Ramos (cell line): ENCODE measurements around the gene IPCEF1.
"Not testable (repeated sequence)": the region's sequence is repeated elsewhere in the genome, so short reads cannot be mapped to it uniquely, and the experiment has no call there.

Experiments
- in situ Hi-C: fragments of 300-500 bp; cut with MboI; formaldehyde crosslinking; loops from one replicate; pipeline ENCODE4 v1.14.3; 2022; ENCODE audit warnings: low sequenced_read_pairs; ENCODE audit not compliant: unreplicated experiment

The IPCEF1 gene

GRCh38 chr6:154230910-154231595, 125.5 kb downstream of the IPCEF1 start:
- in situ Hi-C loops: no loop called here

GRCh38 chr6:154230393-154230792, 126.2 kb downstream of the IPCEF1 start:
- in situ Hi-C loops: no loop called here

- in situ Hi-C loops: no loop called here
Measured at GRCh38 chr6:154229786-154230185, 126.8 kb downstream of the IPCEF1 start.

GRCh38 chr6:154228521-154228905, 128.1 kb downstream of the IPCEF1 start:
- in situ Hi-C loops: no loop called here

- in situ Hi-C loops: no loop called here
Measured at GRCh38 chr6:154227862-154228520, 128.6 kb downstream of the IPCEF1 start.

- in situ Hi-C loops: no loop called here
Measured at GRCh38 chr6:154226461-154226860, 130.1 kb downstream of the IPCEF1 start.

GRCh38 chr6:154223296-154223695, 133.3 kb downstream of the IPCEF1 start:
- in situ Hi-C loops: no loop called here

GRCh38 chr6:154222716-154223115, 133.9 kb downstream of the IPCEF1 start:
- in situ Hi-C loops: no loop called here

- in situ Hi-C loops: no loop called here
Measured at GRCh38 chr6:154219250-154219649, 137.4 kb downstream of the IPCEF1 start.

GRCh38 chr6:154218787-154219186, 137.8 kb downstream of the IPCEF1 start:
- in situ Hi-C loops: no loop called here

- in situ Hi-C loops: no loop called here
Measured at GRCh38 chr6:154218301-154218700, 138.3 kb downstream of the IPCEF1 start.

GRCh38 chr6:154213782-154214181, 142.8 kb downstream of the IPCEF1 start:
- in situ Hi-C loops: no loop called here

- in situ Hi-C loops: no loop called here
Measured at GRCh38 chr6:154210678-154211077, 145.9 kb downstream of the IPCEF1 start.

- in situ Hi-C loops: no loop called here
Measured at GRCh38 chr6:154209555-154209954, 147.0 kb downstream of the IPCEF1 start.

- in situ Hi-C loops: no loop called here
Measured at GRCh38 chr6:154206996-154207395, 149.6 kb downstream of the IPCEF1 start.

GRCh38 chr6:154206141-154206540, 150.5 kb downstream of the IPCEF1 start:
- in situ Hi-C loops: no loop called here

GRCh38 chr6:154202958-154203357, 153.6 kb downstream of the IPCEF1 start:
- in situ Hi-C loops: no loop called here

- in situ Hi-C loops: no loop called here
Measured at GRCh38 chr6:154202339-154202738, 154.3 kb downstream of the IPCEF1 start.

- in situ Hi-C loops: not testable (repeated sequence)
Measured at GRCh38 chr6:154201688-154202087, 154.9 kb downstream of the IPCEF1 start.

- in situ Hi-C loops: no loop called here
Measured at GRCh38 chr6:154197196-154197860, 159.3 kb downstream of the IPCEF1 start.

GRCh38 chr6:154196333-154196885, 160.2 kb downstream of the IPCEF1 start:
- in situ Hi-C loops: no loop called here
